Coronary artery (tissue), 2 donors: Measurements from ENCODE around the gene OSBPL1A.

ENCODE experiments used
- DNase-seq: peaks from one replicate; pipeline ENCODE4 v3.0.0-alpha.2; 2017; ENCODE audit warnings: low spot score
- H3K27ac ChIP-seq, 2 donors: fragments of 200-600 bp; sonication (generic); one replicate each; pipeline ENCODE4 v1.5.1; 2016 to 2019
- H3K4me3 ChIP-seq: fragments of 200-600 bp; sonication (generic); 2 replicates; pipeline ENCODE4 v1.5.1; 2016; ENCODE audit warnings: mild to moderate bottlenecking, moderate library complexity
- TF ChIP-seq, protein P1 (sequence below): fragments of 200-600 bp; sonication (generic); IDR thresholded peaks from one replicate; pipeline ENCODE4 v1.5.1; 2019; ENCODE audit warnings: antibody characterized with exemption

OSBPL1A gene

DNA sequence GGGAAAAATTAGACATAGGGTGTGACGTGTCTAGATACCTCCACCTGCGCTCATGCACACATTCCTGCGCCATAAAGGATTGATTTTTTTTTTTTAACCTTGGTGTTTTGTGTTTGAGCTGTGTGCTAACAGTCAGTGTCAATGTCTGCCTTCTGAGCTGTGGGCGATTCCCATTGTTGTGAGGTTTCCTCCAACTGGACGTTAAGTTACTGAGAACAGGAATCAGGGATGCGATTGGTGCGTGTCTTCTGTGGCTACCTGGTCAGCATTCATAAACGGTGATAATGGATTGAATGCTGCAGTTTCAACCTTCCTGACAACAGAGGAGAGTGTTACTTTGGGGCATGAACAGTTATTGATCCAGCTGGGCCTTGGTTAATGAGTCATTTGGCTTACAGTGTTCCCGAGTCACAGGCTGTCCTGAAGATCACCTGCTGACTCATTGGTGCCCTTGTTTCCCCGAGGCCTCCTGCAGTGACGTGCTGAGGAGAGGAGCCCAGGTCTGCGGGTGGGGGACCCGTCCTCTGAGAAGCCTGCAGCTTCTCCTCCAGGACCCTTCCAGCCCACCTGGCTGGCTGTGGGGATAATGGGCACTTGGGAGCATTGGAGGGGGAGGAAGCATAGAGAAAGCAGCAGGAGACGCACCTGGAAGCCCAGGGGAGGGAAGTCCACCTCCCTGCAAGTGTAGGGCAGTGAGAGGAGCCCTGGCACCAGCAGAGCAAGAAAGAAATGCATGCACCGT lies 284.6 kb downstream of the OSBPL1A start:
- H3K27ac ChIP-seq: no peak overlapping the region
- no peak overlapping the region for H3K4me3 ChIP-seq
- TF ChIP-seq, protein P1, sequence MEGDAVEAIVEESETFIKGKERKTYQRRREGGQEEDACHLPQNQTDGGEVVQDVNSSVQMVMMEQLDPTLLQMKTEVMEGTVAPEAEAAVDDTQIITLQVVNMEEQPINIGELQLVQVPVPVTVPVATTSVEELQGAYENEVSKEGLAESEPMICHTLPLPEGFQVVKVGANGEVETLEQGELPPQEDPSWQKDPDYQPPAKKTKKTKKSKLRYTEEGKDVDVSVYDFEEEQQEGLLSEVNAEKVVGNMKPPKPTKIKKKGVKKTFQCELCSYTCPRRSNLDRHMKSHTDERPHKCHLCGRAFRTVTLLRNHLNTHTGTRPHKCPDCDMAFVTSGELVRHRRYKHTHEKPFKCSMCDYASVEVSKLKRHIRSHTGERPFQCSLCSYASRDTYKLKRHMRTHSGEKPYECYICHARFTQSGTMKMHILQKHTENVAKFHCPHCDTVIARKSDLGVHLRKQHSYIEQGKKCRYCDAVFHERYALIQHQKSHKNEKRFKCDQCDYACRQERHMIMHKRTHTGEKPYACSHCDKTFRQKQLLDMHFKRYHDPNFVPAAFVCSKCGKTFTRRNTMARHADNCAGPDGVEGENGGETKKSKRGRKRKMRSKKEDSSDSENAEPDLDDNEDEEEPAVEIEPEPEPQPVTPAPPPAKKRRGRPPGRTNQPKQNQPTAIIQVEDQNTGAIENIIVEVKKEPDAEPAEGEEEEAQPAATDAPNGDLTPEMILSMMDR: no peak
- no peak for DNase-seq

DNA sequence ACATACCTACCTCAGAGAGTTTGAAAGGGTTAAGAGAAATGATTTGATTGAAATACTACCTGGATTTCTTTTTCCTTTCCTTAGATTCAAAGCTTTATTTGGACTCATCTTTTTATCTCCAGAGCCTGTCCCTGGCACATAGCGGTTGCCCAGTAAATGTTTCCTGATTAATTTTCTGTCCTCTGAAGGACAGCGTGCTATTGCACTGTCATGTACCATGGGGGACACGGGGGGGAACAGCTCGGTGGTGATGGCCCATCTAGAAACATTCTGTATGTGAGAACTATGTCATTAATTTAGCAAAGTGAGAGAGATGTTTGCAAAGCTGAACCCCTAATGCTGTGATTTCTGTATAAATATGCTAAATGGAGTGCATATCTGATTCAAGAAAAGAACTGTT lies 285.2 kb downstream of the OSBPL1A start:
- no peak overlapping the region for H3K27ac ChIP-seq
- TF ChIP-seq, protein P1: no peak
- H3K4me3 ChIP-seq: no peak overlapping the region
- no peak for DNase-seq
